Activated effector memory CD4-positive, alpha-beta T cell treated with anti-CD3 and anti-CD28 coated beads, Interleukin-2, amount 50 U/mL, for 16 hours (primary cell): ENCODE data around the gene C19orf38.

Experiments used
- DNase-seq: peaks from one replicate; pipeline ENCODE4 v3.0.0-alpha.2; 2020

The C19orf38 gene

DNA sequence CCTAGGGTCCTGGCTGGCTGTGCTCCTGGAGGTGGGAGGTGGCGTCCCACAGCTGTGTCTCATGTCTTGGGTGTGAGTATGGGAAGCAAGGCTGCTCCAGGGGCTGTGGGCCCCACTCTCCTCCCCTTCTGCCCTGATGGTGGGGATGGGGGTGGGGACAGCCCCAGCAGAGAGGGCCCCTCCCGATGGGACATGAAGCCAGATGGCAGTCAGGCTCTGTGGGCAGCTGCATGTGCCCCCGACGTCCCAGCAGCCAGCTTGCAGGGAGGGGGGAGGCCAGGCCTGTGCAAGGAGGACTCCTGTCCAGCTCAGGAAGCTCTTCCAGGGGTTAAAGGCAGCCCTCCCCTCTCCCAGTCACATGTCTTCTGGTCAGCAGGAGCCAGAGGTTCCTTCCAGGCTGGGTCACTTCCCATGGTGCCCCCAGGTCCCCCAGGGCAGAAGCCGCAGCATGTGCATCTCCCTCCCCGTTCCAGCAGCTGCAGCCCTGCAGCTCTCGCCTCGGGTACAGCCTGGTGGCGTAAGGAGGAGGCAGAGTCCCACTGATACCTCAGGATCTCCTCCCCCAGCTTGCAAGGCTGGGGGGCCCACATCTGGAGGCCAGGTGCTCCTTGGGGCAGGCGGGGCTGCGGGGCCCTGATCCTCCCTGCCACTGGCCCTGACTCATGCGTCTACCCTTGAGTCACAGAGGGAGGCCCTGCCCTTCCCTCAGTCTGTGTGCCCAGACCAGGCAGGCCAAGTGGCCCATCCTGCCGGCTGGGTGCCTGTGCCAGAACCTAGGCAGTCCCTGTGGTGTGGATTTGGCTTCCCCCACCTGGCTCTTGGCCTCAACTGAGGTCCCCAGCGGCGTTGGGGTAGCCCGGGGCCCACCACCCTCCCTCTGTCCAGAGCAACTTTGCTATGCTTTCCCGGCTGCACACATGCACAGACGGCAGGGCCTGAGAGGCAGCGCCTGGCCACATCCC, 67.2 kb downstream of the C19orf38 start:
- DNase-seq: no peak

- DNase-seq: no peak
Observed at GRCh38 chr19:10916602-10917001, 68.4 kb downstream of the C19orf38 start.

GRCh38 chr19:10918359-10918758, 70.1 kb downstream of the C19orf38 start:
- no peak for DNase-seq
